Measurements from ENCODE around the gene BACH2. TPM values are rescaled to one million over a fixed set of nuclear protein-coding genes. Genes with fewer than 3 reads are reported as not detected.

The BACH2 gene
- total and polyA plus RNA-seq, 4 donors: 0.78 to 17.4 (median 3.2) TPM

DNA sequence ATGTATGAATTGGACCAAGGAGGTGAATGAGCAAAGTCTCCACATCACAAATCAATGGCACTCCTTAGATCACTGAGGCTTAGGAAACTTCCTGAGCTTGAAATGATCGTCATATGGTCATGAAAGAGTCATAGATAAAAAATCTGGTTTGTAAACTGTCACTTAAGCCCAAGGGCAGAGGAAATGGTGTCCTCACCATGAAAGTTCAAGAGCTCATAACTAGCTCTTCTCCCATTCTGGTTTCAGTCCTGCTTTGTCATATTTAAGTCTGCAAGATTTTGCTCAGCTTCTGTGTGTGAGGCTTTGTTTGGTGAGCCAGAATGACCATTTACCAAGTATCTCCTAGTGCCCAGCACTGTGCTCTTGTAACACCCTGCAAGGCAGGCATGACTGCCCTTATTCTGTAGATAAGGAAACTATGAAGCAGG lies 341.9 kb downstream of the BACH2 start:
- ATAC-seq (ENCODE audit: insufficient read depth, low FRiP score): no peak
- no peak overlapping the region for H3K27ac ChIP-seq (ENCODE audit: low read depth in 1 of 2, low read length in 1 of 2)
- WGBS, 2 donors: 37 to 63% methylated on average over 1 of the region's 1 CpG
- peaks cover 1 to 6% (median 5%) of the 10 kb centered on the region in 4 donors for H3K36me3 ChIP-seq (ENCODE audit: control insufficient read depth in 4 of 4, insufficient read depth in 4 of 4, low read length in 4 of 4)
- no peak for TF ChIP-seq CTCF (IDR thresholded peaks at IDR 0.05; ENCODE audit: control extremely low read depth, extremely low read depth)
- peaks cover 0 to 7% (median 0%) of the 10 kb centered on the region in 5 donors for H3K4me1 ChIP-seq (ENCODE audit: control insufficient read depth in 5 of 5, insufficient read depth in 5 of 5, low read length in 5 of 5)
- no peak overlapping the region for H3K9ac ChIP-seq (ENCODE audit: insufficient read depth in 1 of 2, low read length in 2 of 2)
- peaks cover 0 to 2% (median 0%) of the 10 kb centered on the region in 4 donors for H3K9me3 ChIP-seq (ENCODE audit: control insufficient read depth in 4 of 4, insufficient read depth in 3 of 4, low read length in 3 of 4)
- no peak for DNase-seq
- peaks cover 0 to 5% (median 0%) of the 10 kb centered on the region in 3 donors for H3K27me3 ChIP-seq (ENCODE audit: control insufficient read depth in 3 of 3, insufficient read depth in 3 of 3, low read length in 2 of 3)
- no peak overlapping the region for H3K4me3 ChIP-seq

DNA sequence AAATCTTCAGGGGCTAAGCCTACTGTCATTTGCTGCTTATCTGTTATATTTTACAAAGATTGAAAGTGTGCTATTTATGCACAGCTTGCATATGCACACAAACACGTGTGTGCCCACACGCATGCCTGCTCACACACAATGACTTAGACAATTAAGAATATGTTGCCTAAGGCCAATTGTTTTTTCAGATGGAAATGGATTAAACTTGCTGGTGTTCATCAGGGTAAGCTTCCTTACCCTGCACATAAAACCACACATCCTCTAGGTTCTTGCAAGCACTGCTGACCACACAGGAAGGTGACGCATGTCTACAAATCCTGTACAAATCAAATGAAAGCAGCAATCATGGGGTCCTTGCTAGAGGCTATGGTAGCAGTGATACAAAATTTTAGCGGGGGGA lies 344.0 kb downstream of the BACH2 start:
- DNase-seq: no peak
- H3K9ac ChIP-seq (ENCODE audit: insufficient read depth in 1 of 2, low read length in 2 of 2): no peak overlapping the region
- H3K36me3 ChIP-seq (ENCODE audit: control insufficient read depth in 4 of 4, insufficient read depth in 4 of 4, low read length in 4 of 4): peaks cover 3 to 13% (median 6%) of the 10 kb centered on the region in 4 donors
- H3K27ac ChIP-seq (ENCODE audit: low read depth in 1 of 2, low read length in 1 of 2): no peak overlapping the region
- H3K4me1 ChIP-seq (ENCODE audit: control insufficient read depth in 5 of 5, insufficient read depth in 5 of 5, low read length in 5 of 5): peaks cover 0 to 7% (median 0%) of the 10 kb centered on the region in 5 donors
- WGBS, 2 donors: 34 to 56% methylated on average over 4 of the region's 4 CpGs
- no peak for ATAC-seq (ENCODE audit: insufficient read depth, low FRiP score)
- no peaks in the 10 kb centered on the region for H3K9me3 ChIP-seq (ENCODE audit: control insufficient read depth in 4 of 4, insufficient read depth in 3 of 4, low read length in 3 of 4)
- peaks cover 0 to 5% (median 0%) of the 10 kb centered on the region in 3 donors for H3K27me3 ChIP-seq (ENCODE audit: control insufficient read depth in 3 of 3, insufficient read depth in 3 of 3, low read length in 2 of 3)
- no peak for TF ChIP-seq CTCF (IDR thresholded peaks at IDR 0.05; ENCODE audit: control extremely low read depth, extremely low read depth)
- no peak overlapping the region for H3K4me3 ChIP-seq

DNA sequence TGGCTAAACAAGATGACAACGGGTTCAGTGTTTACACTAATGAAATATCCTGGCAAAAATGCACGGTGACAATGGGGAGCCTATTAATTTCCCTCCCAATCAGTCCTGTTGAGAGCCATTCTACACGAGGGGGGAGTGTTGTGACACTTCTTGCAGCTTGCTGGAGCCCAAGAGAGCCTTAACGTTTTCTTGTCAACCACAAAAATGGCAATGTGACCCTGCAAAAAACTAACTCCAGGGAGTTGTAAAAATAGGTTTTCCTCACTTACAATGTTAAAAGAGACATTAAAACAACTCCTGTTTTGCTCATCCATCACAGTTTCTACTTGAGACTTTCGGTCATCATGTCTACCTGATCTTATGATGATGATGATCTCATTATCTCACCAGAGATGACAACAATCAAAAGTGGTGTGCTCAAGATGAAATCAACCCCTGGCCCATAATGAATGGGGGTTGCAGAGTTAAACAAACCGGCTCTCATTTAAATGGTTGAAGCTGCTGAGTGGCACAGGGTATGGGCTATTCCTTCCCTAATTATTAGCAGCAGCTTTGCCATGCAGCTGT lies 344.5 kb downstream of the BACH2 start:
- no peak for DNase-seq
- Histone ChIP-seq H3K36me3 (ENCODE audit: control insufficient read depth in 4 of 4, insufficient read depth in 4 of 4, low read length in 4 of 4) (peaks cover 3 to 13% (median 6%) of the 10 kb centered on the region in 4 donors), H3K27ac (ENCODE audit: low read depth in 1 of 2, low read length in 1 of 2) (no peak overlapping the region), H3K4me1 (ENCODE audit: control insufficient read depth in 5 of 5, insufficient read depth in 5 of 5, low read length in 5 of 5) (peaks cover 0 to 7% (median 0%) of the 10 kb centered on the region in 5 donors), H3K9me3 (ENCODE audit: control insufficient read depth in 4 of 4, insufficient read depth in 3 of 4, low read length in 3 of 4) (no peaks in the 10 kb centered on the region), H3K27me3 (ENCODE audit: control insufficient read depth in 3 of 3, insufficient read depth in 3 of 3, low read length in 2 of 3) (peaks cover 0 to 5% (median 0%) of the 10 kb centered on the region in 3 donors), H3K9ac (ENCODE audit: insufficient read depth in 1 of 2, low read length in 2 of 2) (no peak overlapping the region), H3K4me3 (no peak overlapping the region)
- ATAC-seq (ENCODE audit: insufficient read depth, low FRiP score): no peak
- no peak for TF ChIP-seq CTCF (IDR thresholded peaks at IDR 0.05; ENCODE audit: control extremely low read depth, extremely low read depth)
- WGBS, 2 donors: 35 to 36% methylated on average over 6 of the region's 6 CpGs
